Ramos (cell line): ENCODE results near the gene FOXJ1.

Experiments used
- in situ Hi-C: fragments of 300-500 bp; cut with MboI; formaldehyde crosslinking; loops from one replicate; pipeline ENCODE4 v1.14.3; 2022; ENCODE audit warnings: low sequenced_read_pairs; ENCODE audit not compliant: unreplicated experiment

Gene FOXJ1

GRCh38 chr17:76161619-76162266 lies 20.7 kb upstream of the FOXJ1 start:
- in situ Hi-C loops, result no loop called here

DNA sequence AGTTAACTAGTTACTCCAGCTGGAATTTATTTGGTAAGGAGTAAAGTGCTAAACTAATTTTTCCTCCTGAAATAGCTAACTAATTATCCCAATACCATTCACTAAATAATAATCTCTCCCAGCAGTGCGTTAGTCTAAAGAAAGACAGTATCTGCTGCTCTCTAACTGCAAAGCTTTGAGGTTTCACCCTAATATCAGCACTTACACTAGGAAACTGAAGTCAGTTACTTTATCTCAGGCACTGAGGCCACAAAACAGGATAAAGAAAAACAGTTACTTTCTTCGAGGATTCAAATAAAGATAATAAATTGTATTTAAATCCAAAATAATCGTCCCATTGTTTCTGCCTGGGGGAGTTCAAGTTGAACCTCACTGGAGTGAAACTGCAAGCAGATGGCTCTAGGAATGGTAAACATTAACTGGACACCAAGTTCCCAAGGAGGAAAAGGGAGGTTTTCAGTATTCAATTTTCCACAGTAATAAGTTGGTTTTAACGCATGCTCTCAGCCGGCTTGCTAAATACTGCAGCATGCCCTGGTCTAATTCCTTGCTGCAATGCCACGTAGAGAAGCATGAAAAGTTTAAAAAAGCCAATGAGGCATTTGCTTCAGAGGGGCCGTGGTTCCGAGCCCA lies 20.0 kb upstream of the FOXJ1 start:
- in situ Hi-C loops, result no loop called here

DNA sequence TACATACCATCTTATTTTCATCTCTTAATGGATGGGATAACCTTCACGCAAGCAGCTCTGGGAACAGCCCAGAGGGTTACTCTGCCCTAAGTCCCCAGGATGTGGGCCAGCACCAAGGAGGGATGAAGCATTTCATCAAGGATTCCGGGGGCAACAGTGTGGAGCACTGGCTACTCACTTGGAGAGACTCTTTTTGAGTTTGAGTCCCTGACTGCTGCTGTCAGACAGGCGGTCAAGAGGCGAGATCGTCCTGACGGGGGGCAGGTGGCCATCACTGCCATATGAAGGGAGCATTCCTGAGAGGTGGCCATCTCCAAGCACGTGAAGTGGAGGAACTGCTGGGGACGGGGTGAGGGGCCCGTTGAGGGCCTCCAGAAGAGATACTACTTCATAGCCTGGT lies 18.1 kb upstream of the FOXJ1 start:
- in situ Hi-C loops, result no loop called here

GRCh38 chr17:76157759-76158158 lies 16.7 kb upstream of the FOXJ1 start:
- in situ Hi-C loops, result no loop called here

GRCh38 chr17:76156662-76156991 lies 15.6 kb upstream of the FOXJ1 start:
- in situ Hi-C loops, result no loop called here

DNA sequence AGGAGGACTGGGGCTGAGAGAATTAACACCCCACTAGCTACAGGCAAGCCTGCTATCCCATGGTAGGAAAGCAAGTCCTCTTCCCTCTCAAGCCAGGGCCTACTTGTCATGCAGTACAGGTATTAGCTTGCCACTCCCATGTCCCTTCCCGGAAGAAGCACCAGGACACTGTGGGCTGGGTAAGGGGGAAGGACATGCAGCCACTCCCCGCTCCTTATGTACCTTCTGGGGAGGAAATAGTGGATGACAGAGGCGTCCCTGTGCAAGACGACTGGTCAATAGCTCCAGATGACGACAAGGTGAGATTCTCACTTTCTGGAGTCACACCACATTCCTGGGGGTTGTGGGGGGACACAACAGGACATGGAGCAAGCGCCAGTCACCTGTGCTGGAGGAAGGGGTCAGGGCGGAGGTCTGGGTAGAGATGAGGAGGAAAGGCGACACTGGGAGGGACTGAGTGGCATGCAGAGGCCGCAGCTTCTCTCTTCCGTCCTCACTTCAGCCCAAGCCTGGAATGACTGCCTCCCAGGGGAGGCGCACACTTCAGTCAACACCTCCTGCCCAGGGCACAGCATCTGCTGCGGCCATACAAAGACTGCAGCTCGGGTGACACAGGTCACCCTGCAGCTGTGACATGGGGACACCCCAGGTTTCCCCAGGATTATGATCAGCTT lies 15.1 kb upstream of the FOXJ1 start:
- in situ Hi-C loops, result no loop called here

DNA sequence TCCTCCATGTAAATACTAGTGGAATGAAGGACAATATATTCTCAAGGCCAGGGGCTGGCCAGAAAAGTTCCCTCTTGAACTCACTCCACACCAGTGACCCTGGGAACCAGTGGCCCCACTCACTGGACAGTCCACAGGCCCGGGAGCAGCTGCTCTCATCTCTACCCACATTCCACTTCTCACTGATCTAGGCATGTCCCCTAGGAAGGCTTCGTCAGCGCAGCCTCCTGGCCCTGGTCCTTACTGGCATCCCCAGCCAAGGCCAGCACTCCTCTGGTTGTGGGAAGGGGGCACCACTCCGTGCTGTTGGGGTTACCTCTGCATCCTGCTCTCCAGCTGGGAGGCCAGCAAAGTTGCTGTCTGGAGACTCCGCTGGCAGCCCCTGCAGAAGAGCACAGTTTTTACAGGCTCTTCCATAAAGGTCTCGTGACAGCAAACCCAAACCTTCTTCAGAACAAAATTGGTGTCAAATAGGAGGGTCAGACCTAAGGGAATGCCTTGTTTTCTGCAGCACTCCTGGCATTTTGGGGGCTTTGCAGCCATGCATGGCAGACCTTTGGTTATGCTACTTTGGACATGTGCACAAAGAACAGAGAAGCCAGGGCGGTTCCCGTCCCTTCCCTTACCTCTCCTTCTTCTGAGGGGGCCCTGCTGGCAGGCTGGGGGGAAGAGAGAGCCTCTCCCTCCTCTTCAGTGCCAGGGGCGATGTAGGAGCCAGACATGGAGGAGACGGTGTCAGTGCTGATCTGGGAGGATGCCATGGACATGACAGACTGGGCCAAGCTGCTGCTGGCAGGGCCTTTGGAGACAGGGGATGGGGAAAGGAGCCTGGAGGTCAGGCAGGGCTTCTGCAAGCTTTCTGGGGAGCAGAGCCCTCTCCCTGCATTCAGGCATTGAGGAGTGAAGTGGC lies 14.1 kb upstream of the FOXJ1 start:
- in situ Hi-C loops, result no loop called here

DNA sequence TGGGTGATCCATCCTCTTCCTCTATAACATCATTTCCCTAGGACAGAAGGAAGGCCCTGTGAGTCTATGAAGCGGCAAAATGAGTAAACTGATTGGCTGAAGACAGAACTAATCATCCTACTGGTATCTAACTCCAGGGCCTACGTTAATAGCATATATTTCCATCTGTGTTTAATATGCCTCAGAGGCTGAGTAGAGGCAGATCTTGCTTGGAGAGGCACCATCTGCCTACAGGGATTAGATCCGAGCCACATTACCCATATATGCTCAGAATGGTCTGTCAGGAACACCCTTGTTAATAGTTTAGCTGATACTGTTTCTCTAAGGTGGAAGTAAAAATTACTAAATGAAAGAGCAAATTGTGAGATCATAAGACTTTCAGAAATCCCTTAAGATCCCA lies 13.2 kb upstream of the FOXJ1 start:
- in situ Hi-C loops, result no loop called here

DNA sequence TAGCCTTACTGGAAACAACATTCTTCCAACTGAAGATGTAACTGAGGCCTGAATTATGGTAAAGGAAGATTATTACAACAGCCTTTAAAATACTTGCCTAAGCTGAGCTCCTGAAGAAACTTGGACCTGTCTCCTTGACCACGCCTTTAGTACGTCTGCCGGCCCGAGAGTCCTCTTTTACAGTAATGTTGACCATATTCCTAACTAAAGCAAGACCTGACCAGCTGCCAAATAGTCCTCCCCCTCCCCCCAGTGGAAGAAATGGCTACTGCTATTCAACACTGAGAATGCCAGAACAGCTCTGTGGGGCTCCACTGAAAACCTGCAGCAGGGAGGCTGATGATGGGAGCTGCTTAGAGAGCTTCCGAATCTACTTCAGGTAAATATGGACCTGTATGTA lies 12.6 kb upstream of the FOXJ1 start:
- in situ Hi-C loops, result no loop called here

GRCh38 chr17:76153202-76153601 lies 12.2 kb upstream of the FOXJ1 start:
- in situ Hi-C loops, result no loop called here

DNA sequence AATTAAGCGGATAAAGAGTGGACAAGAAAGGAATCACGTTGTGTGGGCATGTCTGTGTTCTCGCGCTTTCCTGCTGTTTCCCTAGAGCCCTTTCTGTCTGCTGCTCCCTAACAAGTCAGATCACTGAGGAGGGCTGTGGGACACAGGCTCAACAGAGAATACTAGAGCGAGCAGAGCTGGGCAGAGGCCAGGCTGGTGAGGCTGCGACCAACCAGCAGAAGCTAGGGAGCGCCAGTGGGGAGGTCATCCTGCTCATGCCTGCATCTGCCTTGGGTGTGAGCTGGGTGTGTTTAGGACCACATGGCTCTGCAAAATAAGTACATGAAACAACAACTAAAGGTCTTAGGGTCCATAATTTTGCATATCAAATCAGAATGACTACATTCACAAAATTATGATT lies 11.5 kb upstream of the FOXJ1 start:
- in situ Hi-C loops, result no loop called here

- in situ Hi-C loops, result no loop called here
Measured at GRCh38 chr17:76151896-76152454, 10.9 kb upstream of the FOXJ1 start.

- in situ Hi-C loops, result no loop called here
Measured at GRCh38 chr17:76150712-76151622, 9.9 kb upstream of the FOXJ1 start.

- in situ Hi-C loops, result no loop called here
Measured at GRCh38 chr17:76149214-76149613, 8.2 kb upstream of the FOXJ1 start.

GRCh38 chr17:76148015-76148326 lies 6.9 kb upstream of the FOXJ1 start:
- in situ Hi-C loops, result no loop called here

DNA sequence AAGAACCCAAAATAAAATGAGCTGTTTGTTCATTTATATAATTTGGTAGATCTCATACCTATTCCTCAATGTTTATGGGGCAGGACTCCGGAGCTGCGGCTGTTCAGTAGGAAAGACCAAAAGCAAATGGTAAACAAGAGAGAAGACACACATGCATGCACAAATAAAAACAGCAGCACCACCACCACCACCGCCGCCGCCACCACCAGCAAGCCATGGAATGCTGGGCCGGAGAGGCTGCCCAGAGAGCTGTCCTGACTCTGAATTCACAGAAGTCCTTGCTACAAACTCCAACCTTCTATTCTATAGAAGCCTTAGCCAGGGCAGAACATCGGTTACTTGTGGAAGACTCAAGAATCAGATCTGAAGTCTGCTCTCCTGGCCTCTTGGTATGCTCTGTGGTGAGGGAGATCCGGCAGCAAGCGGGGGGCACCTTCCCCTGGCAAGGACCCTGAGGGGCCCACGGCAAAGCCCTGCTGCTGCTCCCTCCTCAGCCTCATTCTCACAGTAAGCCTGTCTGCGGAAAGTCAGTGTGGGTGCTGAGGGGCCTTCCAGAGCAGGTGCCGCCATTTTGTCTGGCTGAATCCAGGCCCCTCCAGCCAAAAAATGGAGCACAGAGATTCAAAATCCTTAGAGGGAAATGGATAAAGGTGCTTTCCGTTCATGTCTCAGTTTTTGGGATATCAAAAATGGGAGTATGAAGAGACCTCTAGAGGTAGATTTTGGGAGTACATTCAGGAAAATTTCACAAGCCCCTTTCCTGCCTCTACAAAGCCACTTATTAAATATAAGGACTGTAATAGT lies 6.4 kb upstream of the FOXJ1 start:
- in situ Hi-C loops, result no loop called here

DNA sequence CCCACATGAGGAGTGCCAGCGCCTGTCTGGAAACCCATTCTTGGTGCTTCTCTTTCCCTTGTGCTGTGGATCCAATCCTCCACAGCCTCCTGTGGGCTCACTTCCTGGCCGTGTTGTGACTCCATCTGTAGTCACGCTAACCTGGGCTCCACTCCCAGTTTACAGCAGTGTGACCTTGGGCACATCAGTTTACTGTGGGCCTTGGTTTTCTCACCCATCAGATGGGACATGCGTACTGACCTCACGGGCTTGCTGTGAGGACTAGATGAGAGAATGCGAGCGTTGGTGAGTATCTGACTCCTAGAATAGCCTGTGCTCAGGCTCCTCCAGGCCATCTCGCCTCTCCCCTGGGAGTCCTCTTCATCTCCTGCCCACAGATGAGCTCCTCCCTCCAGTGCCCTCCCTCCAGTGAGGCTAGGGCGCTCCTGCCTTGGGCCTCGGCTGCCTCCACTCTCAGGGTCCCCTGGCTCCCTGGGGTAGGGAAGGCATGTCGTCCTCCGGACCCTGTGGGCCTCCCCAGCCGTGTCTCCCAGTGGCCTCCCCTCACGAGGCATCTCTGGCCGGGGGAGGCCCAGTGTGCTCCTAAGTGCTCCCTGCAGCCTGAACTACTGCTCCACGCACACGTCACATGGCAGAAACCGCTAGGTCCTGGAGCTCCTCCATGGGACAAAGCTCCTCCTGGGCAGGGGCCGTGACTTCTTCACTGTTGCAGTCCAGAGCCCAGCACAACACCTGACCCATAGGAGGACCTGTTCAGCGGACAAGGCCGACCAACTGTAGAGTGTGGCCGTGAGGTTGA lies 5.2 kb upstream of the FOXJ1 start:
- in situ Hi-C loops, result no loop called here
